Natural killer cell (primary cell): Measurements from ENCODE around the gene GDAP1L1. TPM values are rescaled to one million over a fixed set of nuclear protein-coding genes. Genes with fewer than 3 reads are reported as not detected.
"Not testable (repeated sequence)": the region's sequence is repeated elsewhere in the genome, so short reads cannot be mapped to it uniquely, and the experiment has no call there.

ENCODE experiments used
- ATAC-seq, 3 donors: fragments of 150-1000 bp in 2 of 3; fragments of 200-7000 bp in 1 of 3; cut with Tn5 transposase; 1 replicate in 1 of 3; 2 replicates in 2 of 3; pipeline ENCODE4 v1.10.0; 2021; ENCODE audit warnings: mild to moderate bottlenecking in 2 of 3, moderate library complexity in 2 of 3
- DNase-seq, 2 donors: peaks; one replicate each; pipeline versions ENCODE4 v3.0.0 to v3.0.0-alpha.2; 2013 to 2021; ENCODE audit warnings: mixed read lengths in 1 of 2
- H3K27ac ChIP-seq: one replicate; pipeline ENCODE4 v1.5.1; 2013; ENCODE audit warnings: mild to moderate bottlenecking, low read length
- H3K27me3 ChIP-seq: one replicate; pipeline ENCODE4 v1.6.1; 2013; ENCODE audit warnings: low read length; ENCODE audit not compliant: control insufficient read depth, insufficient read depth
- H3K36me3 ChIP-seq: one replicate; pipeline ENCODE4 v1.6.1; 2013; ENCODE audit warnings: low read length; ENCODE audit not compliant: control insufficient read depth, insufficient read depth
- H3K4me1 ChIP-seq: one replicate; pipeline ENCODE4 v1.6.1; 2013; ENCODE audit warnings: low read length; ENCODE audit not compliant: control insufficient read depth, insufficient read depth
- H3K4me3 ChIP-seq: one replicate; pipeline ENCODE4 v1.5.1; 2013; ENCODE audit warnings: low read length
- H3K9me3 ChIP-seq: one replicate; pipeline ENCODE4 v1.6.1; 2013; ENCODE audit warnings: low read length; ENCODE audit not compliant: control insufficient read depth, insufficient read depth
- H3K27ac Mint-ChIP-seq, 2 donors: one replicate each; pipeline ENCODE4 v1.8.0; 2022; ENCODE audit warnings: mild to moderate bottlenecking in 2 of 2, mixed read lengths in 2 of 2, moderate library complexity in 1 of 2
- H3K27me3 Mint-ChIP-seq, 2 donors: one replicate each; pipeline ENCODE4 v1.8.0; 2022; ENCODE audit warnings: low read depth in 2 of 2, mixed read lengths in 2 of 2
- H3K36me3 Mint-ChIP-seq: one replicate; pipeline ENCODE4 v1.8.0; 2022; ENCODE audit warnings: mixed read lengths
- H3K4me1 Mint-ChIP-seq, 2 donors: one replicate each; pipeline ENCODE4 v1.8.0; 2022; ENCODE audit warnings: mixed read lengths in 2 of 2
- H3K4me3 Mint-ChIP-seq: one replicate; pipeline ENCODE4 v1.8.0; 2022; ENCODE audit warnings: mild to moderate bottlenecking, moderate library complexity, mixed read lengths
- H3K9me3 Mint-ChIP-seq, 2 donors: one replicate each; pipeline ENCODE4 v1.8.0; 2022; ENCODE audit warnings: mixed read lengths in 2 of 2
- CTCF ChIP-seq: fragments of 200-600 bp; IDR thresholded peaks from one replicate; pipeline ENCODE4 v1.8.0; 2022; ENCODE audit warnings: antibody characterized with exemption
- WGBS: methylation state at CpG from one replicate; pipeline ENCODE4 v1.1.7; 2013; ENCODE audit warnings: missing lambda C conversion rate; ENCODE audit not compliant: insufficient coverage; 5-methylcytosine and 5-hydroxymethylcytosine counted together
- intact Hi-C: fragments of 100-400 bp; cut with micrococcal nuclease; formaldehyde crosslinking; loops from one replicate; pipeline ENCODE4 v1.14.2; 2022
- total RNA-seq, 4 donors: library from RNA; stranded (reverse); fragments of 120-200 nt in 1 of 4; gene quantifications; one replicate each; pipeline versions ENCODE4 v1.2.3 to v1.2.4, GENCODE V29; 2013 to 2022

The GDAP1L1 gene
- total RNA-seq, 3 donors from 2014 or later (not counting 1 experiment from before 2014, with no cell fraction given): not detected

GRCh38 chr20:44319839-44320422, 72.8 kb downstream of the GDAP1L1 start:
- H3K4me1 ChIP-seq: no peaks in the 10 kb centered on the region
- H3K36me3 Mint-ChIP-seq: no peaks in the 10 kb centered on the region
- H3K4me3 ChIP-seq: no peak overlapping the region
- H3K9me3 ChIP-seq: no peaks in the 10 kb centered on the region
- 92% methylated on average over 2 of the region's 2 CpGs for WGBS
- ATAC-seq (no peak), DNase-seq (no peak)
- no peak overlapping the region for H3K27ac Mint-ChIP-seq
- intact Hi-C loops: no loop called here
- H3K27me3 Mint-ChIP-seq: peaks cover 5 to 10% of the 10 kb centered on the region in 2 donors
- no peaks in the 10 kb centered on the region for H3K4me1 Mint-ChIP-seq
- H3K27me3 ChIP-seq: peaks cover 2% of the 10 kb centered on the region
- no peaks in the 10 kb centered on the region for H3K9me3 Mint-ChIP-seq
- no peak for TF ChIP-seq CTCF
- H3K27ac ChIP-seq: no peak overlapping the region
- H3K4me3 Mint-ChIP-seq: no peak overlapping the region
- no peaks in the 10 kb centered on the region for H3K36me3 ChIP-seq

GRCh38 chr20:44324343-44324742, 77.2 kb downstream of the GDAP1L1 start:
- Mint-ChIP-seq H3K4me1 (no peaks in the 10 kb centered on the region), H3K9me3 (no peaks in the 10 kb centered on the region), H3K27ac (no peak overlapping the region), H3K27me3 (peaks cover 9 to 28% of the 10 kb centered on the region in 2 donors), H3K4me3 (no peak overlapping the region), H3K36me3 (no peaks in the 10 kb centered on the region)
- WGBS: 47% methylated on average over 1 of the region's 1 CpG
- DNase-seq (no peak), ATAC-seq (no peak)
- Histone ChIP-seq H3K36me3 (no peaks in the 10 kb centered on the region), H3K4me1 (no peaks in the 10 kb centered on the region), H3K27me3 (peaks cover 5% of the 10 kb centered on the region), H3K27ac (no peak overlapping the region), H3K9me3 (no peaks in the 10 kb centered on the region), H3K4me3 (no peak overlapping the region)
- intact Hi-C loops: no loop called here
- TF ChIP-seq CTCF: no peak

- H3K27me3 Mint-ChIP-seq: peaks cover 16 to 37% of the 10 kb centered on the region in 2 donors
- H3K9me3 ChIP-seq: no peaks in the 10 kb centered on the region
- H3K36me3 Mint-ChIP-seq: no peaks in the 10 kb centered on the region
- TF ChIP-seq CTCF: no peak
- H3K4me1 Mint-ChIP-seq: no peaks in the 10 kb centered on the region
- H3K4me1 ChIP-seq: no peaks in the 10 kb centered on the region
- intact Hi-C loops: no loop called here
- H3K36me3 ChIP-seq: no peaks in the 10 kb centered on the region
- DNase-seq (peak in 1 of 2 donors; percentile 33), ATAC-seq (no peak)
- no peak overlapping the region for H3K4me3 Mint-ChIP-seq
- no peak overlapping the region for H3K27ac ChIP-seq
- H3K4me3 ChIP-seq: no peak overlapping the region
- H3K27ac Mint-ChIP-seq: no peak overlapping the region
- whole genome bisulfite sequencing: 8% methylated on average over 48 of the region's 50 CpGs
- H3K9me3 Mint-ChIP-seq: no peaks in the 10 kb centered on the region
- H3K27me3 ChIP-seq: peaks cover 5% of the 10 kb centered on the region
These were observed 79.5 kb downstream of the GDAP1L1 start for GRCh38 chr20:44326391-44327159.

- H3K27ac ChIP-seq, H3K36me3 Mint-ChIP-seq, intact Hi-C loops, DNase-seq, H3K36me3 ChIP-seq, H3K9me3 Mint-ChIP-seq, H3K9me3 ChIP-seq, H3K4me1 Mint-ChIP-seq, H3K27me3 ChIP-seq, H3K4me3 ChIP-seq, H3K27ac Mint-ChIP-seq, H3K4me1 ChIP-seq, ATAC-seq: not testable (repeated sequence)
- 94% methylated on average over 7 of the region's 7 CpGs for WGBS
- Mint-ChIP-seq H3K27me3 (peaks cover 16 to 38% of the 10 kb centered on the region in 2 donors), H3K4me3 (peak overlapping the region; percentile 29)
These were observed 80.6 kb downstream of the GDAP1L1 start for GRCh38 chr20:44327748-44328147.
